Central memory CD8-positive, alpha-beta T cell (primary cell): ENCODE results near the gene ARHGAP32.

Source experiments
- ATAC-seq: fragments of 150-1000 bp; cut with Tn5 transposase; replicated peaks from 2 replicates; pipeline ENCODE4 v1.10.0; 2022; ENCODE audit warnings: mild to moderate bottlenecking, moderate FRiP score, moderate number of reproducible peaks; ENCODE audit not compliant: poor library complexity, severe bottlenecking; ENCODE audit errors: extremely low read depth
- DNase-seq, 2 donors: peaks; one replicate each; pipeline ENCODE4 v3.0.0; 2021; ENCODE audit warnings: low spot score in 2 of 2
- H3K27ac Mint-ChIP-seq: one replicate; pipeline ENCODE4 v1.8.0; 2022; ENCODE audit warnings: low read depth, mild to moderate bottlenecking, moderate library complexity, mixed read lengths
- H3K27me3 Mint-ChIP-seq: one replicate; pipeline ENCODE4 v1.8.0; 2022; ENCODE audit warnings: mixed read lengths
- H3K36me3 Mint-ChIP-seq: one replicate; pipeline ENCODE4 v1.8.0; 2022; ENCODE audit warnings: mild to moderate bottlenecking, moderate library complexity, mixed read lengths; ENCODE audit not compliant: insufficient read depth
- H3K4me1 Mint-ChIP-seq: one replicate; pipeline ENCODE4 v1.8.0; 2022; ENCODE audit warnings: mixed read lengths
- H3K4me3 Mint-ChIP-seq: one replicate; pipeline ENCODE4 v1.8.0; 2022; ENCODE audit warnings: mild to moderate bottlenecking, moderate library complexity, mixed read lengths
- H3K9me3 Mint-ChIP-seq: one replicate; pipeline ENCODE4 v1.8.0; 2022; ENCODE audit warnings: mixed read lengths

Gene ARHGAP32

DNA sequence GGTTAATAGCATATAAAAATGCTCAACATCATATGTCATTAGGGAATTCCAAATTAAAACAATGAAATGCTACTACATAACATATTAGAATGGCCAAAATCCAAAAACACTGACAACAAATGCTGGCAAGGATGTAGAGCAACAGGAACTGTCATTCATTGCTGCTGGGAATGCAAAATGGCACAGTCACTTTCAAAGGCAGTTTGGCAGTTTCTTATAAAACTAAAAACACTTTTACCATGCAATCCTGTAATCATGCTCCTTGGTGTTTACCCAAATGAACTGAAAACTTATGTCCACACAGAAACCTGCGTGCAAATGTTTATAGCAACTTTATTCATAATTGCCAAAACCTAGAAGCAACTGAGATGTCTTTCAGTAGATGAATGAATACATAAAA, 105.1 kb downstream of the ARHGAP32 start:
- H3K9me3 Mint-ChIP-seq, result peaks cover 21% of the 10 kb centered on the region
- peaks cover 21% of the 10 kb centered on the region for H3K27me3 Mint-ChIP-seq
- H3K4me3 Mint-ChIP-seq, result no peak overlapping the region
- peaks cover 1% of the 10 kb centered on the region for H3K36me3 Mint-ChIP-seq
- DNase-seq (no peak), ATAC-seq (no peak)
- H3K4me1 Mint-ChIP-seq, result no peaks in the 10 kb centered on the region
- no peak overlapping the region for H3K27ac Mint-ChIP-seq

DNA sequence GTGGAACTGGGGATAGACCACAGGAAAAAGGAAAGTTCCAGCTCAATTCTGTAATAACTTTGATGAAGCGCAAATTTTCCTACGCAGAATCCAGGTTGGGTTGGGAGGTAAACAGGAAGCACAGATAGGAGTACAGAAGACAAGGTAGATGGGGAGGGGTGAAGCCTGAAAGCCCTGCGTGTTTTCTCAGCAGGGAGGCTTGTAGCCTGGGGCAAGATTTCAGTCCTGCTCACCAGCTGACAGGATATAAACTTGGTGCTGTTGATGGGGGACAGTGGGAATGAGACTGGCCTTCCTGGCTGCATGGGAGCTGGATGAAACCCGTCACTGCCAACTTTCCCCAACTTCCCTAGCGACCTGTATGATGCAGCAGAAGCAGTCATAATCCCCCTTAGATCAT, 114.9 kb downstream of the ARHGAP32 start:
- Mint-ChIP-seq H3K27ac (no peak overlapping the region), H3K9me3 (no peaks in the 10 kb centered on the region), H3K4me3 (no peak overlapping the region), H3K4me1 (no peaks in the 10 kb centered on the region), H3K36me3 (no peaks in the 10 kb centered on the region), H3K27me3 (peaks cover 32% of the 10 kb centered on the region)
- ATAC-seq (no peak), DNase-seq (no peak)

DNA sequence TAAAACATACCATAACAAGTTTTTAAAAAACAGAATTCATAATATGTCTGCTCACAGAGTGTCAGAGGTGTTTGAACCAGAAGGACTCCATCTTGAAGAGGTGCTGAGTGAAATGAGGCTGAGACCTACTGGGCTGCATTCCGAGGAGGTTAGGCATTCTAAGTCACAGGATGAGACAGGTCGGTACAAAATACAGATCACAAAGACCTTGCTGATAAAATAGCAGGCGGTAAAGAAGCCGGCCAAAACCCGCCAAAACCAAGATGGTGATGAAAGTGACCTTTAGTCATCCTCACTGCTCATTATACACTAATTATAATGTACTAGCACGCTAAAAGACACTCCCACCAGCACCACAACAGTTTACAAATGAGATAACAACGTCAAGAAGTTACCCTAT, 116.4 kb downstream of the ARHGAP32 start:
- H3K27ac Mint-ChIP-seq, result no peak overlapping the region

DNA sequence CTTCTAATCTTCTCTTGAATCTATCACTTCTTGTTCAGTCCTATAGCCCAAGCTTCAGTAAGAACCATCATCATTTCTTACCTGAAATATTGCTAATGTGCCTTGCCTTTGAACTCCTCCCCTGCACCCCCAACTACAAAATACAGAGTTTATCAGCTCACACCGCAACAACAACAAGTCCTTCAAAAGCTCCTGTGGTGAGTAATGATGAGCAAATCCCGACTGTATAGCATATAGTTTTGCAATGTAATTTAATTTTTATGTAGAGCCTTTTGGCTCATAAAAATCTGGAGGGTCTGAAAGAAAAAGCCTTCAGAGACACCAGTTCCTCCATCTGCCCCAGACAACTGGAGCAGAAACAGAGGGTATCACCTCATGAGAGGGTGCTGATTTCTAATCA, 124.7 kb downstream of the ARHGAP32 start:
- Mint-ChIP-seq H3K4me1 (no peaks in the 10 kb centered on the region), H3K36me3 (peaks cover 2% of the 10 kb centered on the region), H3K9me3 (no peaks in the 10 kb centered on the region), H3K27ac (no peak overlapping the region), H3K4me3 (no peak overlapping the region), H3K27me3 (peaks cover 13% of the 10 kb centered on the region)
- ATAC-seq (no peak), DNase-seq (no peak)

More for the DNA sequence above, 116.4 kb downstream of the ARHGAP32 start:
- no peak for DNase-seq
- H3K36me3 Mint-ChIP-seq, result no peaks in the 10 kb centered on the region
- no peak overlapping the region for H3K4me3 Mint-ChIP-seq
- H3K27me3 Mint-ChIP-seq, result peaks cover 32% of the 10 kb centered on the region
- no peak for ATAC-seq
- H3K9me3 Mint-ChIP-seq, result no peaks in the 10 kb centered on the region
- H3K4me1 Mint-ChIP-seq, result no peaks in the 10 kb centered on the region

DNA sequence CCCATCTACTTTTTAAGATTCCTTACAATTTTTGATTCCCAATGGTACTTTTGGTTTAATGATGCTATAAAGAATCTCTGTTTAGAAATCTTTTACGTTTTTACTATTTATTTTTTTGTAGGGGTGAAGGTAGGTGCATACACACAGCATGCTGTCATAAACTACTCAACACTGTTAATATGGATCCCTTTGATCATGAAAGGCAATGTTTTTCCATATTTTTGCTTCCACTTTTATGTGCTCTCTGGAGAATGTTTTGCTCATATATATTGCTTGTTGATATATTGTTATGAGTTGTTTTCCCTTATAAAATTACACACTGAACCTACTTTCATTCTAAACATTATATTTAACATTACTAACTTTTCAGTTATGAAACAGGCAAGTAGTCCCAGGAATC, 125.9 kb downstream of the ARHGAP32 start:
- ATAC-seq (no peak), DNase-seq (no peak)
- Mint-ChIP-seq H3K4me1 (no peaks in the 10 kb centered on the region), H3K36me3 (peaks cover 2% of the 10 kb centered on the region), H3K4me3 (no peak overlapping the region), H3K9me3 (no peaks in the 10 kb centered on the region), H3K27me3 (peaks cover 19% of the 10 kb centered on the region), H3K27ac (no peak overlapping the region)

DNA sequence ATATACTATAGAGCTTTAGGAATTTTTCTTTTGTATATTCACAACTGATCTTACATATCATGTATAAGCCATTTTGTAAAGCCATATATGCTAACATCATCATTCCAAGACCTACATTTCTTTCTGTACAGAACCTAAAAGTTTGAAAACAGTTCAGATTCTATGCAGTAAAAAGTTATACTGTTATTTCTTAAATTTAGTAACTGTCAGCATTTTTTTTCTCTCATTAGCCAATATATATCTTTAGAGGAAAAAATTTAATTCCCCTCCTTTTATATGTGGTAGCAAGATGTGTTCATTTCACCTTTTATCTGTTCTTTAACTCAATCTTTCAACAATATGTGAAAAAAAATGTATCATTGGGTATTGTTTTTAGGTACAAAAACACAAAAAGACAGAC, 129.0 kb downstream of the ARHGAP32 start:
- ATAC-seq (no peak), DNase-seq (no peak)
- Mint-ChIP-seq H3K4me1 (no peaks in the 10 kb centered on the region), H3K27ac (no peak overlapping the region), H3K4me3 (no peak overlapping the region), H3K36me3 (peaks cover 2% of the 10 kb centered on the region), H3K27me3 (peaks cover 20% of the 10 kb centered on the region), H3K9me3 (no peaks in the 10 kb centered on the region)

DNA sequence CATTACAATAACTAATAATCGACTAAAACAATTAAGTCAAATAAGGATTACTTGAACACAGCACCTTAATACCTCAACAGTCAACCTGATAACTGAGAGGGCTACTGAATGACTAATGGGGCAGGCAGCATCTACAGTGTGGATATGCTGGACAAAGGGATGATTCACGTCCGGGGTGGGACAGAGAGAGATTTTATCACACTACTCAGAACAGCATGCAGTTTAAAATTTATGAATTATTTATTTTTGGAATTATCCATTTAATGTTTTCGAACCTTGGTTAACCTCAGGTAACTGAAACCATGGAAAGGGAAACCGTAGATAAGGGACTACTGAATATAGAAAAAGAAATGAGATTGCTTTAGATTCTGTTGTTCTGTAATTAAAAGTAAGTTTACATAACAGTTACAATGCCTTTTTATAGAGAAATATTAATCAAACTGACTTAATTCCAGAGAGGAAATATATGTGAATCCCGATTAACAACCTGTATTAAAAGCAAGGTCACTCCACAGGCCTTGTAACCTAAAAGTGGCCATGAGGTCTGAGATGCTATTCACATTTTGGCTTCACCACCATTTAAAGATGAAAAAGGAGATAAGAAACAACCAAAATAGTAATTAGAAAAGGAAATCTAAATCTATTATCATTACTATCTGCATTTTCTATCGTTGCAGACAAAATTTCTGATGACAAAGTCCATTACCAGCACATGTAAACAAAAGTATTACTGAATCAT, 130.5 kb downstream of the ARHGAP32 start:
- Mint-ChIP-seq H3K36me3 (peaks cover 2% of the 10 kb centered on the region), H3K27me3 (peaks cover 21% of the 10 kb centered on the region), H3K27ac (no peak overlapping the region), H3K4me3 (no peak overlapping the region), H3K4me1 (no peaks in the 10 kb centered on the region), H3K9me3 (no peaks in the 10 kb centered on the region)
- no peak for ATAC-seq
- DNase-seq, result no peak

DNA sequence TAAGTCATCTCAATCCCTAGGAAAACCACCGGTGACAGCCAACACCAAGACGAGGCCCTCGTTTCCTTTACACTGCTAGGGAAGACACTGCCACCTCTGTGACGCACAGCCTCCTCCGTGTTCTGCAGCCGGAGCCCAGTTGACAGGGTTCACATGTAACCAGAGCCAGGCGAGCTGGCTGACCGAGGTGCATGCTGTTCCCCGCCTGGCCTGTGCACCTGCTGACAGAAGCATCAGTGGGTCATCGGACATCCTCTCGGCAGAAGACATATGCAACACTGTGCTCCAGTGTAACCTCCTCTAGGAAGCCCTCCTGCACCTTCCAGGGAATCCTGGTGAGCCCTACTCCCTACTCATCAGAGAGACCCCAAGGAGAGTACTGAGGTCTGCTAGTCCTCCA, 135.2 kb downstream of the ARHGAP32 start:
- Mint-ChIP-seq H3K4me3 (no peak overlapping the region), H3K27ac (no peak overlapping the region), H3K27me3 (peaks cover 35% of the 10 kb centered on the region), H3K9me3 (no peaks in the 10 kb centered on the region), H3K4me1 (no peaks in the 10 kb centered on the region), H3K36me3 (no peaks in the 10 kb centered on the region)
- ATAC-seq (no peak), DNase-seq (no peak)

DNA sequence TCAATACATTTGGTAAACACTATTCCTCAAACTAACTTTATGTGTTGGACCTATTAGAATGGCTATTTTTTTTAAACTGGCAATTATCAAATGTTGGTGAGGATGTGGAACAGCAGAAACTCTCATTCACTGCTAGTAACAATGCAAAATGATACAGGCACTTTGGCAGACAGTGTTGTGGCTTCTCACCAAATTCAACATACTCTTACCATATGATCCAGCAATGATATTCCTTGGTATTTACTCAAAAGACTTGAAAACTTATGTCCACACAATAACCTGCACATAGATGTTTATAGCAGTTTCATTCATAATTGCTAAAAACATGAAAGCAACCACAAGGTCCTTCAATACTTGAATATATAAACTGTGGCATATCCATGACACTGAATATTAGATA, 136.9 kb downstream of the ARHGAP32 start:
- H3K36me3 Mint-ChIP-seq, result no peaks in the 10 kb centered on the region
- no peak overlapping the region for H3K27ac Mint-ChIP-seq
- no peaks in the 10 kb centered on the region for H3K9me3 Mint-ChIP-seq
- no peak overlapping the region for H3K4me3 Mint-ChIP-seq
- DNase-seq (no peak), ATAC-seq (no peak)
- no peaks in the 10 kb centered on the region for H3K4me1 Mint-ChIP-seq
- H3K27me3 Mint-ChIP-seq, result peaks cover 27% of the 10 kb centered on the region

DNA sequence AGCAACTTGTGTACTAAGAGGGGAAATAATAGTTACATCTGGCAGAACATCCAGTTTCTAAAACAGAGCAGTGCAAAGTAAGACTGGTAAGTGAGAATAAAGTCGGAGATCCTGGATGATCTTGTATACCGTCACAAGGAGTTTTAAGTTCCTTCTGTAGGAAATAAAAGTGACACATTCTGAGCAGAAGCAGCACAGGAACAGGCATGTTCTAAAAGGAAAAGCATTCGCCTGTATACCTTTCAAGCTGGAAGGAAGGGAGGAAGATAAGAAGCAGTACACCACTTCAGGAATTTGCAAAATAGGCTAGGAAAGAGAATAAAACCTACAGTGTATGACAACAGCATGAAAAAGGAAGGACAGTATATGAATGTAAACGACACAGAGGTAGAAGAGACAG, 143.2 kb downstream of the ARHGAP32 start:
- ATAC-seq, result no peak
- Mint-ChIP-seq H3K27me3 (peaks cover 38% of the 10 kb centered on the region), H3K4me1 (no peaks in the 10 kb centered on the region), H3K27ac (no peak overlapping the region), H3K36me3 (no peaks in the 10 kb centered on the region), H3K4me3 (no peak overlapping the region), H3K9me3 (no peaks in the 10 kb centered on the region)
- DNase-seq, result no peak

DNA sequence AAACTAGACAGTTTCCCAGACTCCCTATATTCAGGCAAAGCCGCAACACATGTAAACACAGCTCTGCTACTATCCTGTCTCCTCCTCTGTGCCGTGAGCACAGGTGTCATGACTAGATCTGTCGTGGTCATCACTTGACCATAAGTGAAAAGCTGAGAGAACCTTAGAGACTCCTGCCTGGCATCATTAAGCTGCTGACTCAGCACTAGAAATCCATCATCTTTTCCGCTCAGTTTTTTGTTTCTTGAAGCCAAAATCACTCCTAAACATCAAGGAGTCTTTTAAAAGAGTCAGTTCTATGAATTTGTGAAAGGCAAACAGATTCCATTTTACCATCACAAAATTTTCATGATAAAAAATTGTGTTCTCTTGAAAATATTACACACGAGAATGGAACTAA, 147.0 kb downstream of the ARHGAP32 start:
- no peaks in the 10 kb centered on the region for H3K4me1 Mint-ChIP-seq
- peaks cover 34% of the 10 kb centered on the region for H3K27me3 Mint-ChIP-seq
- no peak overlapping the region for H3K27ac Mint-ChIP-seq
- no peak overlapping the region for H3K4me3 Mint-ChIP-seq
- ATAC-seq (no peak), DNase-seq (no peak)
- H3K9me3 Mint-ChIP-seq, result no peaks in the 10 kb centered on the region
- H3K36me3 Mint-ChIP-seq, result peaks cover 3% of the 10 kb centered on the region

DNA sequence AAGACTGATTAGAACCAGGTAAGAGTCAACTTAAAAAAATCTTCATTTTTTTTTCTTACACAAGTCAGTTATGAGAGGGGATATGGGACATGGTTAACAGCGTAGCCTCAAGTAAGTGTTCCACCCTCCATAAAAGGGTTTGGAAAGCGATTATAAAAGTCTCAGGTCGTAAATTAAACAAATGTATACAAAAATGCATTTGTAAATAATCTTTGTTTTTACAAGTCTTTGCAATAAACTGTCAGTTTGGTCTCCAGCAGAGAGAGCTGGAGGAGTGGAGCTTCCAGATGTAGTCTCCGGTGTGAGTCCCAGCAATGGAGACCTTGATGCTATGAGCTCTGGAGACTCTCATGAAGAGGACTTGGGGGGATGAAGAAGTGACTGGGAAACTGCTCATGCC, 149.6 kb downstream of the ARHGAP32 start:
- no peak for DNase-seq
- Mint-ChIP-seq H3K36me3 (peaks cover 3% of the 10 kb centered on the region), H3K27ac (no peak overlapping the region), H3K4me1 (no peaks in the 10 kb centered on the region), H3K27me3 (peaks cover 41% of the 10 kb centered on the region), H3K4me3 (no peak overlapping the region), H3K9me3 (no peaks in the 10 kb centered on the region)
- ATAC-seq, result no peak

DNA sequence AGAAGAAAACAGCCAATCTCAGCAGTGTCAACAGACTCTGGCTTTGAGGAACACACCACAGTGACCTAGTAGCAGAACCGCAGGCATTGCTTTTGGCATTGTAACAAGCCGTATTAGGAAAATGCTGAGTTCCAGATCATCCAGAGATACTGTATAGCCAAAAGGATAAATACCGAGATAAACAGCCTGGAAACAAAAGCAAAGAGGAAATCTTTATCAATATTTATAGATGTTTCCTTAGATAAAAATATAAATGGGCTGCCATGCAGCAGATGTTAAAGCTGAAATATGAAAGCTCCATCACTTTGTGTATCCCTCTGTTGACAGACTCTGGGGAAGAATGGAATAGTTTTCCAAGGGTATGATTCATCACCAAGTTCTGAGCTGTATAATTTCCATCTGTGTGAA, 150.5 kb downstream of the ARHGAP32 start:
- ATAC-seq (no peak), DNase-seq (no peak)
- Mint-ChIP-seq H3K4me3 (no peak overlapping the region), H3K27me3 (peaks cover 34% of the 10 kb centered on the region), H3K36me3 (peaks cover 3% of the 10 kb centered on the region), H3K27ac (no peak overlapping the region), H3K9me3 (no peaks in the 10 kb centered on the region), H3K4me1 (no peaks in the 10 kb centered on the region)
